K562 (cell line): ENCODE results near the gene ANKRD11. TPM values are rescaled to one million over a fixed set of nuclear protein-coding genes. Genes with fewer than 3 reads are reported as not detected.

Source experiments
- BRCA1 ChIP-seq, 2 experiments: fragments of 450-650 bp in 1 of 2; sonication (generic) in 1 of 2; formaldehyde crosslinking in 1 of 2; IDR thresholded peaks; 2 replicates each; pipeline versions ENCODE4 v1.5.0 to v1.6.1; 2017 to 2020; ENCODE audit warnings: mild to moderate bottlenecking in 1 of 2, missing genetic modification reagents in 1 of 2
- C11orf30 ChIP-seq: fragments of 450-650 bp; IDR thresholded peaks from 2 replicates; pipeline ENCODE4 v1.6.1; 2016; ENCODE audit warnings: low read depth, mild to moderate bottlenecking
- CBX5 ChIP-seq: IDR thresholded peaks from 2 replicates; pipeline ENCODE4 v1.6.1; 2014; ENCODE audit warnings: low read depth, borderline replicate concordance
- CHAMP1 ChIP-seq: fragments of 450-650 bp; IDR thresholded peaks from 2 replicates; pipeline ENCODE4 v1.6.1; 2016; ENCODE audit warnings: mild to moderate bottlenecking
- COPS2 ChIP-seq: fragments of 450-650 bp; conservative IDR thresholded peaks from 2 replicates; pipeline ENCODE4 v1.6.1; 2016; ENCODE audit warnings: mild to moderate bottlenecking, moderate library complexity
- ESRRB ChIP-seq: fragments of 250-450 bp; sonication (Bioruptor Pico); IDR thresholded peaks from 2 replicates; pipeline ENCODE4 v1.5.0; 2020; ENCODE audit warnings: mild to moderate bottlenecking, moderate library complexity, borderline replicate concordance
- GTF2F1 ChIP-seq: IDR thresholded peaks from 2 replicates; pipeline ENCODE4 v1.6.1; 2011; ENCODE audit warnings: low read depth, low read length, improper control_type of control experiment
- L3MBTL2 ChIP-seq: fragments of 450-650 bp; IDR thresholded peaks from 2 replicates; pipeline ENCODE4 v1.6.1; 2016; ENCODE audit warnings: mild to moderate bottlenecking, moderate library complexity
- MBD2 ChIP-seq: sonication (generic); IDR thresholded peaks from 2 replicates; pipeline ENCODE4 v1.6.1; 2016; ENCODE audit warnings: low read depth, borderline replicate concordance
- NFYB ChIP-seq: IDR thresholded peaks from 2 replicates; pipeline ENCODE4 v1.6.1; 2011; ENCODE audit warnings: mild to moderate bottlenecking, moderate library complexity; ENCODE audit not compliant: insufficient read length; ENCODE audit errors: extremely low read depth
- RAD21 ChIP-seq, 2 experiments: fragments of 250-450 bp in 1 of 2; fragments of 450-650 bp in 1 of 2; sonication (Bioruptor Pico) in 1 of 2; formaldehyde crosslinking in 1 of 2; IDR thresholded peaks in 1 of 2; conservative IDR thresholded peaks in 1 of 2; 2 replicates each; pipeline versions ENCODE4 v1.4.0 to v1.8.0; 2020 to 2022; ENCODE audit warnings: mild to moderate bottlenecking in 2 of 2, moderate library complexity in 1 of 2
- TEAD4 ChIP-seq, 2 experiments: sonication (generic) in 1 of 2; formaldehyde crosslinking in 1 of 2; IDR thresholded peaks; 2 replicates each; pipeline versions ENCODE4 v1.6.1 to v1.8.0; 2012 to 2022; ENCODE audit warnings: borderline replicate concordance in 1 of 2, inconsistent platforms in 1 of 2, low read length in 1 of 2, mild to moderate bottlenecking in 1 of 2, missing genetic modification reagents in 1 of 2
- ZBTB7A ChIP-seq: IDR thresholded peaks from 2 replicates; pipeline ENCODE4 v1.6.1; 2011; ENCODE audit warnings: low read depth, mild to moderate bottlenecking, low read length, moderate library complexity, borderline replicate concordance; ENCODE audit not compliant: control insufficient read depth
- ZNF212 ChIP-seq: fragments of 450-650 bp; formaldehyde crosslinking; IDR thresholded peaks from 2 replicates; pipeline ENCODE4 v1.4.0; 2020; ENCODE audit warnings: mild to moderate bottlenecking
- ZNF282 ChIP-seq: sonication (generic); formaldehyde crosslinking; IDR thresholded peaks from 2 replicates; pipeline ENCODE4 v1.8.1; 2023; ENCODE audit warnings: missing genetic modification reagents
- ZNF512 ChIP-seq: IDR thresholded peaks from 2 replicates; pipeline ENCODE4 v1.6.1; 2016; ENCODE audit warnings: missing genetic modification characterization, missing compliant biosample characterization
- polyA plus RNA-seq, 8 experiments: library from polyadenylated mRNA; depleted of rRNA in 4 of 8; stranded (reverse) in 5 of 8; unstranded in 3 of 8; fragments of >200 nt; fragmentation: Nextera tagmentation in 2 of 8; fragmentation: Illumina TruSeq in 1 of 8; extraction: Ambion mirVana in 2 of 8; extraction: Trizol in 1 of 8; gene quantifications; 2 replicates each; pipeline versions ENCODE4 v1.2.1 to v1.2.3, GENCODE V29; 2011 to 2014; ENCODE audit warnings: inconsistent platforms in 1 of 8, missing spikeins in 1 of 8
- total RNA-seq, 7 experiments: library from RNA; depleted of rRNA in 6 of 7; stranded (reverse); fragments of >200 nt in 6 of 7; fragmentation: Illumina TruSeq in 2 of 7; extraction: Trizol in 2 of 7; gene quantifications; 2 replicates each; pipeline versions ENCODE4 v1.2.1 to v1.2.3, GENCODE V29; 2011 to 2021; ENCODE audit warnings: low replicate concordance in 1 of 7
- TF ChIP-seq, protein P1 (sequence below): sonication (generic); formaldehyde crosslinking; IDR thresholded peaks from 2 replicates; pipeline ENCODE4 v1.8.1; 2022; ENCODE audit warnings: missing genetic modification reagents
- TF ChIP-seq, protein P2 (sequence below): fragments of 450-650 bp; IDR thresholded peaks from 2 replicates; pipeline ENCODE4 v1.6.1; 2016

Gene ANKRD11
- total and polyA plus RNA-seq, 9 of the 15 experiments (the other 6 are each of a cell fraction or from before 2014, with no cell fraction given): 4.7 to 126 (median 31.7) TPM

GRCh38 chr16:89241187-89242007 is 249.0 kb downstream of the ANKRD11 start (continued):
- TF ChIP-seq CHAMP1 (no peak), ESRRB (CRISPR knock-in tag) (no peak), ZNF512 (tag) (no peak), GTF2F1 (no peak), NFYB (no peak), ZNF282 (peak; percentile 61; the same call in 1 of the 2 replicates), COPS2 (no peak), TEAD4 (IDR thresholded peaks at IDR 0.05; ENCODE audit: low read length) (no peak), TEAD4 (CRISPR knock-in tag; IDR thresholded peaks at IDR 0.05; ENCODE audit: borderline replicate concordance) (no peak), MBD2 (peak; percentile 71), ZNF212 (CRISPR knock-in tag) (0 out of 2 replicates have a peak, but pooled peaks have one; percentile 38), CBX5 (no peak), RAD21 (CRISPR knock-in tag; conservative IDR thresholded peaks at IDR 0.05 in 1 of 2, IDR thresholded peaks at IDR 0.05 in 1 of 2) (peak in 1 of 2 experiments; percentile 3; a peak in 1 of 4 replicates), ZBTB7A (peak; percentile 82; the same call in 1 of the 2 replicates), C11orf30 (peak; percentile 89), L3MBTL2 (peak; percentile 56), BRCA1 (IDR thresholded peaks at IDR 0.05) (no peak), BRCA1 (CRISPR knock-in tag; IDR thresholded peaks at IDR 0.05) (no peak)
- TF ChIP-seq, protein P1, sequence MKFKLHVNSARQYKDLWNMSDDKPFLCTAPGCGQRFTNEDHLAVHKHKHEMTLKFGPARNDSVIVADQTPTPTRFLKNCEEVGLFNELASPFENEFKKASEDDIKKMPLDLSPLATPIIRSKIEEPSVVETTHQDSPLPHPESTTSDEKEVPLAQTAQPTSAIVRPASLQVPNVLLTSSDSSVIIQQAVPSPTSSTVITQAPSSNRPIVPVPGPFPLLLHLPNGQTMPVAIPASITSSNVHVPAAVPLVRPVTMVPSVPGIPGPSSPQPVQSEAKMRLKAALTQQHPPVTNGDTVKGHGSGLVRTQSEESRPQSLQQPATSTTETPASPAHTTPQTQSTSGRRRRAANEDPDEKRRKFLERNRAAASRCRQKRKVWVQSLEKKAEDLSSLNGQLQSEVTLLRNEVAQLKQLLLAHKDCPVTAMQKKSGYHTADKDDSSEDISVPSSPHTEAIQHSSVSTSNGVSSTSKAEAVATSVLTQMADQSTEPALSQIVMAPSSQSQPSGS: peak; percentile 66; the same call in 1 of the 2 replicates
- TF ChIP-seq, protein P2, sequence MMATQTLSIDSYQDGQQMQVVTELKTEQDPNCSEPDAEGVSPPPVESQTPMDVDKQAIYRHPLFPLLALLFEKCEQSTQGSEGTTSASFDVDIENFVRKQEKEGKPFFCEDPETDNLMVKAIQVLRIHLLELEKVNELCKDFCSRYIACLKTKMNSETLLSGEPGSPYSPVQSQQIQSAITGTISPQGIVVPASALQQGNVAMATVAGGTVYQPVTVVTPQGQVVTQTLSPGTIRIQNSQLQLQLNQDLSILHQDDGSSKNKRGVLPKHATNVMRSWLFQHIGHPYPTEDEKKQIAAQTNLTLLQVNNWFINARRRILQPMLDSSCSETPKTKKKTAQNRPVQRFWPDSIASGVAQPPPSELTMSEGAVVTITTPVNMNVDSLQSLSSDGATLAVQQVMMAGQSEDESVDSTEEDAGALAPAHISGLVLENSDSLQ: peak; percentile 77
